IMR-90 (cell line): ENCODE measurements around the gene ACOX1. TPM values are rescaled to one million over a fixed set of nuclear protein-coding genes. Genes with fewer than 3 reads are reported as not detected.

ENCODE experiments used
- ATAC-seq: fragments of 200-7000 bp; cut with Tn5 transposase; 2 replicates; pipeline ENCODE4 v1.9.1; 2020; ENCODE audit warnings: low read depth, mild to moderate bottlenecking, moderate library complexity
- BruUV-seq: library from RNA; stranded (reverse); fragments of 400-500 nt; replicated peaks from 2 replicates; lab custom pipeline; 2021; lab: Mats Ljungman, UMichigan
- CTCF ChIA-PET: fragments of 300-600 bp; formaldehyde crosslinking; extraction: SDS; loops from one replicate; lab custom pipeline; 2021; ENCODE audit warnings: antibody characterized with exemption; lab: Yijun Ruan, JAX
- POLR2A ChIA-PET: fragments of 300-600 bp; sonication (Branson Sonifier 250); formaldehyde crosslinking; loops from one replicate; lab custom pipeline; 2022; ENCODE audit warnings: antibody characterized with exemption; ENCODE audit not compliant: unreplicated experiment; lab: Charles Lee
- DNase-seq: peaks from one replicate; pipeline ENCODE4 v3.0.0; 2013
- H2AFZ ChIP-seq: replicated peaks from 2 replicates; pipeline ENCODE3; 2013; ENCODE audit warnings: low read length, mild to moderate bottlenecking; ENCODE audit not compliant: poor library complexity
- H2AK5ac ChIP-seq: 2 replicates; pipeline ENCODE4 v1.6.1; 2013; ENCODE audit warnings: low read depth, low read length, inconsistent platforms
- H2AK9ac ChIP-seq: replicated peaks from 2 replicates; pipeline ENCODE3; 2013; ENCODE audit warnings: mild to moderate bottlenecking, low read depth, low read length, moderate library complexity; ENCODE audit not compliant: poor library complexity
- H2BK120ac ChIP-seq: 2 replicates; pipeline ENCODE4 v1.6.1; 2013; ENCODE audit warnings: low read depth, low read length, inconsistent platforms
- H2BK15ac ChIP-seq: 3 replicates; pipeline ENCODE4 v1.6.1; 2013; ENCODE audit warnings: low read depth, low read length, inconsistent platforms
- H2BK20ac ChIP-seq: 2 replicates; pipeline ENCODE4 v1.6.1; 2013; ENCODE audit warnings: low read depth, mild to moderate bottlenecking, inconsistent platforms, low read length, moderate library complexity
- H2BK5ac ChIP-seq: 2 replicates; pipeline ENCODE4 v1.6.1; 2013; ENCODE audit warnings: mild to moderate bottlenecking, low read depth, low read length, inconsistent platforms; ENCODE audit not compliant: poor library complexity, severe bottlenecking
- H3K14ac ChIP-seq: replicated peaks from 2 replicates; pipeline ENCODE4 v1.6.1; 2013; ENCODE audit warnings: low read depth, low read length, inconsistent platforms
- H3K18ac ChIP-seq: 2 replicates; pipeline ENCODE4 v1.6.1; 2013; ENCODE audit warnings: low read depth, low read length, control low read depth
- H3K23ac ChIP-seq: 2 replicates; pipeline ENCODE4 v1.6.1; 2013; ENCODE audit warnings: low read depth, low read length, inconsistent platforms
- H3K27ac ChIP-seq: 2 replicates; pipeline ENCODE4 v1.5.1; 2013; ENCODE audit warnings: mild to moderate bottlenecking, control low read depth, low read length; ENCODE audit not compliant: insufficient read depth
- H3K27me3 ChIP-seq: 2 replicates; pipeline ENCODE4 v1.6.1; 2013; ENCODE audit warnings: low read length; ENCODE audit not compliant: control insufficient read depth, insufficient read depth
- H3K36me3 ChIP-seq: 2 replicates; pipeline ENCODE4 v1.6.1; 2013; ENCODE audit warnings: low read length, mixed read lengths; ENCODE audit not compliant: control insufficient read depth, insufficient read depth
- H3K4ac ChIP-seq: 2 replicates; pipeline ENCODE4 v1.6.1; 2013; ENCODE audit warnings: low read depth, low read length, inconsistent platforms
- H3K4me1 ChIP-seq: 2 replicates; pipeline ENCODE4 v1.6.1; 2013; ENCODE audit warnings: low read length, mixed read lengths; ENCODE audit not compliant: control insufficient read depth, insufficient read depth
- H3K4me2 ChIP-seq: 2 replicates; pipeline ENCODE4 v1.6.1; 2013; ENCODE audit warnings: low read depth, mild to moderate bottlenecking, control low read depth, low read length, moderate library complexity
- H3K4me3 ChIP-seq: 2 replicates; pipeline ENCODE4 v1.5.1; 2013; ENCODE audit warnings: low read depth, mild to moderate bottlenecking, control low read depth, low read length, moderate library complexity; ENCODE audit not compliant: insufficient read depth
- H3K56ac ChIP-seq: 2 replicates; pipeline ENCODE4 v1.6.1; 2013; ENCODE audit warnings: low read length, inconsistent platforms; ENCODE audit not compliant: insufficient read depth; ENCODE audit errors: extremely low read depth
- H3K79me1 ChIP-seq, 2 experiments: 2 replicates each; pipeline ENCODE4 v1.6.1; 2013; ENCODE audit warnings: low read length in 2 of 2, inconsistent platforms in 1 of 2, low read depth in 1 of 2
- H3K9ac ChIP-seq: 2 replicates; pipeline ENCODE4 v1.6.1; 2013; ENCODE audit warnings: low read depth, low read length, control low read depth
- H3K9me1 ChIP-seq: 2 replicates; pipeline ENCODE4 v1.6.1; 2013; ENCODE audit warnings: low read length, inconsistent platforms; ENCODE audit not compliant: insufficient read depth
- H3K9me3 ChIP-seq: 2 replicates; pipeline ENCODE4 v1.6.1; 2013; ENCODE audit warnings: low read length; ENCODE audit not compliant: control insufficient read depth, insufficient read depth
- H4K20me1 ChIP-seq: 2 replicates; pipeline ENCODE4 v1.6.1; 2013; ENCODE audit warnings: low read length, inconsistent platforms; ENCODE audit not compliant: insufficient read depth
- H4K5ac ChIP-seq: 2 replicates; pipeline ENCODE4 v1.6.1; 2013; ENCODE audit warnings: mild to moderate bottlenecking, low read depth, low read length, control low read depth
- H4K8ac ChIP-seq, 2 experiments: 2 replicates each; pipeline ENCODE4 v1.6.1; 2013; ENCODE audit warnings: low read depth in 2 of 2, low read length in 2 of 2, control low read depth in 1 of 2, inconsistent platforms in 1 of 2
- H4K91ac ChIP-seq: 2 replicates; pipeline ENCODE4 v1.6.1; 2013; ENCODE audit warnings: low read depth, low read length, inconsistent platforms; ENCODE audit not compliant: insufficient read depth
- BHLHE40 ChIP-seq: fragments of 150-350 bp; IDR thresholded peaks from 2 replicates; pipeline ENCODE4 v1.6.1; 2016; ENCODE audit warnings: mild to moderate bottlenecking, low read depth, low read length
- CEBPB ChIP-seq: IDR thresholded peaks from 2 replicates; pipeline ENCODE4 v1.6.1; 2012; ENCODE audit warnings: low read depth, low read length, improper control_type of control experiment
- CHD1 ChIP-seq: IDR thresholded peaks from 2 replicates; pipeline ENCODE4 v1.6.1; 2012; ENCODE audit warnings: low read depth, low read length, improper control_type of control experiment
- CTCF ChIP-seq: conservative IDR thresholded peaks from 2 replicates; pipeline ENCODE4 v1.5.1; 2012; ENCODE audit warnings: mild to moderate bottlenecking, low read depth, low read length, improper control_type of control experiment
- ELK1 ChIP-seq: fragments of 150-350 bp; IDR thresholded peaks from 2 replicates; pipeline ENCODE4 v1.6.1; 2016; ENCODE audit warnings: low read depth, mild to moderate bottlenecking, low read length, moderate library complexity, borderline replicate concordance
- FOS ChIP-seq: fragments of 150-350 bp; IDR thresholded peaks from 2 replicates; pipeline ENCODE4 v1.6.1; 2016; ENCODE audit warnings: low read depth, low read length
- MAFK ChIP-seq: IDR thresholded peaks from 2 replicates; pipeline ENCODE4 v1.6.1; 2012; ENCODE audit warnings: low read depth, low read length, improper control_type of control experiment
- MAZ ChIP-seq: IDR thresholded peaks from 2 replicates; pipeline ENCODE4 v1.6.1; 2012; ENCODE audit warnings: low read depth, mild to moderate bottlenecking, low read length, improper control_type of control experiment, moderate library complexity, borderline replicate concordance
- MXI1 ChIP-seq: IDR thresholded peaks from 2 replicates; pipeline ENCODE4 v1.6.1; 2012; ENCODE audit warnings: low read depth, mild to moderate bottlenecking, low read length, moderate library complexity, borderline replicate concordance
- NFE2L2 ChIP-seq: fragments of 150-350 bp; IDR thresholded peaks from 2 replicates; pipeline ENCODE4 v1.6.1; 2016; ENCODE audit warnings: low read depth, mild to moderate bottlenecking, low read length
- POLR2A ChIP-seq: IDR thresholded peaks from 2 replicates; pipeline ENCODE4 v1.6.1; 2012; ENCODE audit warnings: mild to moderate bottlenecking, low read depth, low read length
- RAD21 ChIP-seq: IDR thresholded peaks from 2 replicates; pipeline ENCODE4 v1.6.1; 2012; ENCODE audit warnings: low read length, improper control_type of control experiment
- RCOR1 ChIP-seq: IDR thresholded peaks from 2 replicates; pipeline ENCODE4 v1.6.1; 2012; ENCODE audit warnings: mild to moderate bottlenecking, low read length, improper control_type of control experiment; ENCODE audit not compliant: insufficient replicate concordance
- RFX5 ChIP-seq: IDR thresholded peaks from 2 replicates; pipeline ENCODE4 v1.8.0; 2012; ENCODE audit warnings: low read depth, mild to moderate bottlenecking, low read length, moderate library complexity
- SMC3 ChIP-seq: fragments of 150-350 bp; IDR thresholded peaks from 2 replicates; pipeline ENCODE4 v1.6.1; 2016; ENCODE audit warnings: low read depth, mild to moderate bottlenecking, antibody characterized with exemption, low read length, moderate library complexity
- USF2 ChIP-seq: fragments of 150-350 bp; IDR thresholded peaks from 2 replicates; pipeline ENCODE4 v1.6.1; 2017; ENCODE audit warnings: mild to moderate bottlenecking, antibody characterized with exemption, low read length, low read depth
- WGBS, 2 experiments: methylation state at CpG; one replicate each; pipeline versions ENCODE4 v1.1.5 to v1.1.7; 2013; ENCODE audit warnings: missing lambda C conversion rate in 2 of 2; ENCODE audit not compliant: insufficient read length in 1 of 2; ENCODE audit errors: extremely low coverage in 2 of 2; 5-methylcytosine and 5-hydroxymethylcytosine counted together
- dilution Hi-C: fragments of 300-500 bp; cut with HindIII; formaldehyde crosslinking; loops from one replicate; pipeline ENCODE4 v1.14.3; 2018; ENCODE audit warnings: low sequenced_read_pairs; ENCODE audit not compliant: unreplicated experiment
- in situ Hi-C: fragments of 300-500 bp; cut with MboI; formaldehyde crosslinking; loops from 3 replicates; pipeline ENCODE4 v1.14.3; 2019; ENCODE audit warnings: low sequenced_read_pairs, inconsistent platforms, mixed read lengths
- intact Hi-C: fragments of 100-400 bp; cut with micrococcal nuclease; formaldehyde crosslinking; loops from 2 replicates; pipeline ENCODE4 v1.10.0; 2022
- polyA plus RNA-seq, 3 experiments: library from polyadenylated mRNA; depleted of rRNA; stranded (reverse); fragments of >200 nt; gene quantifications; 2 replicates each; pipeline ENCODE4 v1.2.3, GENCODE V29; 2012; ENCODE audit warnings: low replicate concordance in 1 of 3
- total RNA-seq: library from RNA; depleted of rRNA; stranded (reverse); fragments of >200 nt; gene quantifications from 2 replicates; pipeline ENCODE4 v1.2.3, GENCODE V29; 2012

Gene ACOX1
- total and polyA plus RNA-seq, 2 of the 4 experiments (the other 2 are of a cell fraction) = 16.1 to 94.8 TPM

GRCh38 chr17:76003915-76004314 is 24.9 kb upstream of the ACOX1 start:
- H3K4me2 ChIP-seq = no peak overlapping the region
- no peak for ATAC-seq
- ChIA-PET CTCF (no interaction called here), POLR2A (interaction anchor here (0.6 kb wide), 1 partner anchor 83 kb away, joined by 3 read pairs; no protein-coding TSS in a partner anchor)
- H3K79me1 ChIP-seq = peaks cover 0 to 3% of the 10 kb centered on the region in 2 experiments; a peak in 1 of 4 replicates
- no peak overlapping the region for H2BK5ac ChIP-seq
- H4K91ac ChIP-seq = no peak overlapping the region
- no peak overlapping the region for H3K9ac ChIP-seq
- TF ChIP-seq RFX5 = no peak
- no peak for TF ChIP-seq USF2
- no peak for TF ChIP-seq CEBPB
- TF ChIP-seq MAFK = no peak
- no peak for TF ChIP-seq MAZ
- no peak for TF ChIP-seq FOS
- TF ChIP-seq RAD21 = no peak
- no peak for TF ChIP-seq RCOR1
- TF ChIP-seq POLR2A = no peak
- no peak for TF ChIP-seq NFE2L2
- no peak for TF ChIP-seq CHD1
- TF ChIP-seq BHLHE40 = no peak
- no peak for TF ChIP-seq SMC3
- no peak for TF ChIP-seq ELK1
- no peak for TF ChIP-seq MXI1
- TF ChIP-seq CTCF = no peak
- H3K56ac ChIP-seq = no peak overlapping the region
- no peak overlapping the region for H3K27ac ChIP-seq
- H2BK15ac ChIP-seq = no peak overlapping the region
- H4K8ac ChIP-seq = no peak overlapping the region
- H3K14ac ChIP-seq = no peak overlapping the region
- H2AK5ac ChIP-seq = no peak overlapping the region
- no peak overlapping the region for H2AFZ ChIP-seq
- no peak overlapping the region for H3K18ac ChIP-seq
- H4K20me1 ChIP-seq = no peaks in the 10 kb centered on the region
- no peak overlapping the region for H2BK20ac ChIP-seq
- no peak for DNase-seq
- no peak overlapping the region for H2AK9ac ChIP-seq
- intact Hi-C loops (no loop called here), dilution Hi-C loops (no loop called here), in situ Hi-C loops (no loop called here)
- no peak overlapping the region for H3K23ac ChIP-seq
- H3K4me3 ChIP-seq = no peak overlapping the region
- peaks cover 7% of the 10 kb centered on the region for H3K4me1 ChIP-seq
- H3K9me3 ChIP-seq = no peaks in the 10 kb centered on the region
- no peak overlapping the region for H2BK120ac ChIP-seq
- 100% methylated on average over 1 of the region's 6 CpGs; no CpG with 5 or more reads in 1 of the 2 experiments for WGBS, 2 experiments
- H4K5ac ChIP-seq = no peak overlapping the region
- no TSS peak for BruUV-seq
- no peaks in the 10 kb centered on the region for H3K9me1 ChIP-seq
- H3K36me3 ChIP-seq = peaks cover 3% of the 10 kb centered on the region; the same call in 1 of the 2 replicates
- no peaks in the 10 kb centered on the region for H3K27me3 ChIP-seq
- H3K4ac ChIP-seq = no peak overlapping the region
